ENCODE measurements around the gene PGP. TPM values are rescaled to one million over a fixed set of nuclear protein-coding genes. Genes with fewer than 3 reads are reported as not detected.

The PGP gene
- total and polyA plus RNA-seq, 2 of the 4 experiments (the other 2 are of a cell fraction): 4.1 to 9.4 TPM

DNA sequence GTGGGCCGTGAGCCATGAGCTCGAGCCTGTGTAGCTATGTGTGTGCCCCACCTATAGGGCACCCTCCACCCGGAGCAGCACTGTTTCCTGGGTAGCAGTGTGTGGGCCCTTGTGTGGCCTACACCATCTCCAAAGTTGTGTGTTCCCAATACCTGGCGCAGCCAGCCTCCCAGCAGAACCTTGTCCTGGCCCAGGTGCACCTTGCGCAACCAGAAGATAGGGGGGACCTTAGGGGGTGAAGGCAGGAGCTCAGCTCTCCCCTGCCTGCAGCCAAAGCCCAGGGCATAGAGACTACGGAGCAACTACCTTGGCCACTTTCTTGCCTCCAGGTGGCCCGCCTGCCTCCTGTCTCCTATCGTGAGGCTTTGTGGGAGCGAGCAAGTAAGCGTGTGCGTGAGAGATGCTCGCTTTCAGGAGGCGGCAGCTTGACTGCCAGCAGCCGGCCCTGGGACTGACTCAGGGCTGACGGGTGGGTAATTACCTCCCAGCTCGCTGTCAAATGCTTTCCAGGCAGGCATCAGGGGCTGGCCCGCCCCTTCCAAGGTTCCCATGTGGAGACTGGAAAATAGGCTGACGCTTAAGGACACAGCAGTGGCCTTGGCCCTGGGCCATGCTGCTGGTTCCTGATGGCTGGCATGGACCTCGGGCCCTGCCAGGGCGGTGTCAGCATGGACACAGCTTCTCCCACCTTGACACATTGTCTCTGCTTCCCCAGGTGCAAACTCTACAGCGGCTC lies 40.1 kb downstream of the PGP start:
- Histone ChIP-seq H2BK120ac (ENCODE audit: low read depth, low read length) (no peak overlapping the region), H2BK15ac (ENCODE audit: low read depth, low read length) (no peak overlapping the region), H3K4ac (ENCODE audit: low read depth, low read length) (no peak overlapping the region), H4K91ac (ENCODE audit: insufficient read depth, low read depth, low read length) (no peak overlapping the region), H2AFZ (replicated peaks; ENCODE audit: low read length, poor library complexity) (no peak overlapping the region), H4K20me1 (ENCODE audit: insufficient read depth, low read length) (no peaks in the 10 kb centered on the region; the same call in 1 of the 2 replicates), H2AK5ac (ENCODE audit: low read depth, low read length) (no peak overlapping the region), H2BK5ac (ENCODE audit: low read depth, low read length, poor library complexity, severe bottlenecking) (no peak overlapping the region), H3K56ac (ENCODE audit: extremely low read depth, insufficient read depth, low read length) (no peak overlapping the region), H4K8ac (ENCODE audit: low read depth in 2 of 2, low read length in 2 of 2) (no peak overlapping the region), H3K4me2 (ENCODE audit: low read depth, low read length) (no peak overlapping the region), H3K4me1 (ENCODE audit: control insufficient read depth, insufficient read depth, low read length) (no peaks in the 10 kb centered on the region), H2BK20ac (ENCODE audit: low read depth, low read length) (no peak overlapping the region), H3K36me3 (ENCODE audit: control insufficient read depth, insufficient read depth, low read length) (peaks cover 56% of the 10 kb centered on the region), H3K9me3 (ENCODE audit: control insufficient read depth, insufficient read depth, low read length) (no peaks in the 10 kb centered on the region), H3K14ac (replicated peaks; ENCODE audit: low read depth, low read length) (no peak overlapping the region), H3K23ac (ENCODE audit: low read depth, low read length) (no peak overlapping the region), H2AK9ac (replicated peaks; ENCODE audit: low read depth, low read length, poor library complexity) (no peak overlapping the region), H3K18ac (ENCODE audit: low read depth, low read length) (no peak overlapping the region), H3K9ac (ENCODE audit: low read depth, low read length) (no peak overlapping the region), H3K4me3 (ENCODE audit: insufficient read depth, low read depth, low read length) (no peak overlapping the region), H3K27ac (ENCODE audit: insufficient read depth, low read length) (no peak overlapping the region), H3K79me1 (ENCODE audit: low read depth in 1 of 2, low read length in 2 of 2) (no peaks in the 10 kb centered on the region), H3K9me1 (ENCODE audit: insufficient read depth, low read length) (no peaks in the 10 kb centered on the region), H3K27me3 (ENCODE audit: control insufficient read depth, insufficient read depth, low read length) (no peaks in the 10 kb centered on the region), H4K5ac (ENCODE audit: low read depth, low read length) (no peak overlapping the region)
- peak; percentile 35; the same call in 1 of the 2 replicates for TF ChIP-seq CEBPB (IDR thresholded peaks at IDR 0.05; ENCODE audit: low read depth, low read length)
- TF ChIP-seq, protein P1, sequence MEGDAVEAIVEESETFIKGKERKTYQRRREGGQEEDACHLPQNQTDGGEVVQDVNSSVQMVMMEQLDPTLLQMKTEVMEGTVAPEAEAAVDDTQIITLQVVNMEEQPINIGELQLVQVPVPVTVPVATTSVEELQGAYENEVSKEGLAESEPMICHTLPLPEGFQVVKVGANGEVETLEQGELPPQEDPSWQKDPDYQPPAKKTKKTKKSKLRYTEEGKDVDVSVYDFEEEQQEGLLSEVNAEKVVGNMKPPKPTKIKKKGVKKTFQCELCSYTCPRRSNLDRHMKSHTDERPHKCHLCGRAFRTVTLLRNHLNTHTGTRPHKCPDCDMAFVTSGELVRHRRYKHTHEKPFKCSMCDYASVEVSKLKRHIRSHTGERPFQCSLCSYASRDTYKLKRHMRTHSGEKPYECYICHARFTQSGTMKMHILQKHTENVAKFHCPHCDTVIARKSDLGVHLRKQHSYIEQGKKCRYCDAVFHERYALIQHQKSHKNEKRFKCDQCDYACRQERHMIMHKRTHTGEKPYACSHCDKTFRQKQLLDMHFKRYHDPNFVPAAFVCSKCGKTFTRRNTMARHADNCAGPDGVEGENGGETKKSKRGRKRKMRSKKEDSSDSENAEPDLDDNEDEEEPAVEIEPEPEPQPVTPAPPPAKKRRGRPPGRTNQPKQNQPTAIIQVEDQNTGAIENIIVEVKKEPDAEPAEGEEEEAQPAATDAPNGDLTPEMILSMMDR (conservative IDR thresholded peaks at IDR 0.05; ENCODE audit: low read depth, low read length): no peak
- DNase-seq (no peak), ATAC-seq (ENCODE audit: low read depth) (no peak)
- no TSS peak for BruUV-seq (replicated peaks)
- CTCF ChIA-PET: no interaction called here
- 92% methylated on average over 13 of the region's 21 CpGs; no CpG with 5 or more reads in 1 of the 2 experiments for WGBS, 2 experiments (ENCODE audit: extremely low coverage in 2 of 2, insufficient read length in 1 of 2)
- intact Hi-C loops (cut with micrococcal nuclease): no loop called here
- in situ Hi-C loops (cut with MboI; ENCODE audit: low sequenced_read_pairs): no loop called here
- dilution Hi-C loops (cut with HindIII; ENCODE audit: low sequenced_read_pairs, unreplicated experiment): no loop called here
- POLR2A ChIA-PET (ENCODE audit: unreplicated experiment): no interaction called here
